ENCODE results near the gene GPR85.
"Not testable (repeated sequence)": the region's sequence is repeated elsewhere in the genome, so short reads cannot be mapped to it uniquely, and the experiment has no call there.

Gene GPR85

GRCh38 chr7:113086431-113086888 lies at the start of gene GPR85:
GPR85 (minus strand) TSS chr7:113086827; CDS start chr7:113084721, 2,106 bp downstream.
- no peak for DNase-seq

GRCh38 chr7:113134025-113134424 lies 47.4 kb upstream of the GPR85 start:
- DNase-seq, result no peak

GRCh38 chr7:113131367-113131766 lies 44.7 kb upstream of the GPR85 start:
- DNase-seq, result no peak

- no peak for DNase-seq
Observed at GRCh38 chr7:113128031-113128430, 41.4 kb upstream of the GPR85 start.

- DNase-seq, result no peak
Observed at GRCh38 chr7:113125728-113126127, 39.1 kb upstream of the GPR85 start.

- no peak for DNase-seq
Observed at GRCh38 chr7:113122744-113123143, 36.1 kb upstream of the GPR85 start.

GRCh38 chr7:113120647-113121046 lies 34.0 kb upstream of the GPR85 start:
- no peak for DNase-seq

- DNase-seq, result no peak
Observed at GRCh38 chr7:113119429-113119828, 32.8 kb upstream of the GPR85 start.

GRCh38 chr7:113118074-113118959 lies 31.7 kb upstream of the GPR85 start, which contains the start of gene SMIM30:
SMIM30 (minus strand) TSS chr7:113118554; CDS start chr7:113117578, 976 bp downstream.
- peak; percentile 81 for DNase-seq

GRCh38 chr7:113117374-113117774 lies 30.7 kb upstream of the GPR85 start:
- DNase-seq, result not testable (repeated sequence)

- no peak for DNase-seq
Observed at GRCh38 chr7:113113912-113114311, 27.3 kb upstream of the GPR85 start.

- no peak for DNase-seq
Observed at GRCh38 chr7:113109718-113110117, 23.1 kb upstream of the GPR85 start.

- DNase-seq, result no peak
Observed at GRCh38 chr7:113100121-113100603, 13.5 kb upstream of the GPR85 start.

GRCh38 chr7:113099284-113099919 lies 12.8 kb upstream of the GPR85 start:
- no peak for DNase-seq

- DNase-seq, result no peak
Observed at GRCh38 chr7:113094517-113095249, 8.1 kb upstream of the GPR85 start.

- DNase-seq, result no peak
Observed at GRCh38 chr7:113093561-113093960, 6.9 kb upstream of the GPR85 start.

GRCh38 chr7:113092762-113093161 lies 6.1 kb upstream of the GPR85 start:
- DNase-seq, result no peak

GRCh38 chr7:113087071-113087998 lies 708 bp upstream of the GPR85 start:
- DNase-seq, result no peak

- DNase-seq, result no peak
Observed at GRCh38 chr7:113085781-113086390, 741 bp downstream of the GPR85 start.

GRCh38 chr7:113084496-113085172 lies 2.0 kb downstream of the GPR85 start:
- DNase-seq, result no peak
